GM12878 (cell line): ENCODE measurements around the gene DHX29. TPM values are rescaled to one million over a fixed set of nuclear protein-coding genes. Genes with fewer than 3 reads are reported as not detected.

ENCODE experiments used
- ATAC-seq: fragments of 200-7000 bp; cut with Tn5 transposase; 3 replicates; pipeline ENCODE4 v1.9.1; 2020; ENCODE audit warnings: mild to moderate bottlenecking, moderate library complexity
- BruUV-seq: library from RNA; stranded (reverse); fragments of 400-500 nt; replicated peaks from 2 replicates; lab custom pipeline; 2021; lab: Mats Ljungman, UMichigan
- CTCF ChIA-PET: fragments of 300-600 bp; sonication (Branson Sonifier 250); formaldehyde crosslinking; extraction: SDS; loops from one replicate; lab custom pipeline; 2021; ENCODE audit warnings: inconsistent platforms; lab: Yijun Ruan, JAX
- POLR2A ChIA-PET: fragments of 350-600 bp; formaldehyde crosslinking; extraction: SDS; loops from one replicate; lab custom pipeline; 2021; ENCODE audit warnings: inconsistent platforms; lab: Charles Lee
- RAD21 ChIA-PET: fragments of 300-600 bp; sonication (Branson Sonifier 250); formaldehyde crosslinking; loops from one replicate; lab custom pipeline; 2023; ENCODE audit warnings: antibody characterized with exemption; ENCODE audit not compliant: unreplicated experiment; lab: Charles Lee
- SMC1A ChIA-PET: fragments of 300-600 bp; sonication (Branson Sonifier 250); formaldehyde crosslinking; loops from one replicate; lab custom pipeline; 2023; ENCODE audit not compliant: unreplicated experiment, uncharacterized antibody; lab: Charles Lee
- DNase-seq: peaks from one replicate; pipeline ENCODE4 v3.0.0-alpha.2; 2011; ENCODE audit warnings: low read depth, low spot score
- FAIRE-seq: peaks from 3 replicates; lab custom pipeline; 2011; peaks lifted over from hg19 to GRCh38; lab: Jason Lieb, UNC
- H2AFZ ChIP-seq: 2 replicates; pipeline ENCODE4 v1.6.0; 2011; ENCODE audit warnings: low read depth, low read length, control low read depth; ENCODE audit not compliant: control insufficient read depth
- H3K27ac ChIP-seq: 2 replicates; pipeline ENCODE4 v1.5.1; 2011; ENCODE audit warnings: control low read depth; ENCODE audit not compliant: control insufficient read depth, insufficient read depth
- H3K27me3 ChIP-seq, 2 experiments: replicated peaks in 1 of 2; 2 replicates each; pipeline versions ENCODE4 v1.6.0 to v1.6.1; 2011; ENCODE audit warnings: low read length in 1 of 2; ENCODE audit not compliant: control insufficient read depth in 2 of 2, insufficient read depth in 2 of 2
- H3K36me3 ChIP-seq, 2 experiments: 2 replicates each; pipeline ENCODE4 v1.5.1; 2011; ENCODE audit warnings: low read length in 1 of 2; ENCODE audit not compliant: control insufficient read depth in 2 of 2, insufficient read depth in 2 of 2
- H3K4me1 ChIP-seq: 2 replicates; pipeline ENCODE4 v1.6.1; 2011; ENCODE audit warnings: mild to moderate bottlenecking, low read length, moderate library complexity, mixed read lengths; ENCODE audit not compliant: control insufficient read depth, insufficient read depth
- H3K4me2 ChIP-seq: 2 replicates; pipeline ENCODE4 v1.6.0; 2011; ENCODE audit warnings: control low read depth; ENCODE audit not compliant: control insufficient read depth, insufficient read depth
- H3K4me3 ChIP-seq: fragments of 200-600 bp; sonication (generic); 2 replicates; pipeline ENCODE4 v1.5.1; 2016
- H3K79me2 ChIP-seq: 2 replicates; pipeline ENCODE4 v1.6.0; 2011; ENCODE audit warnings: low read length; ENCODE audit not compliant: control insufficient read depth, insufficient read depth
- H3K9ac ChIP-seq: 2 replicates; pipeline ENCODE4 v1.8.0; 2011; ENCODE audit warnings: low read length, control low read depth, mixed read lengths; ENCODE audit not compliant: control insufficient read depth, insufficient read depth
- H3K9me3 ChIP-seq: replicated peaks from 3 replicates; pipeline ENCODE4 v1.5.1; 2011; ENCODE audit warnings: mild to moderate bottlenecking, low read length; ENCODE audit not compliant: control insufficient read depth, insufficient read depth
- H4K20me1 ChIP-seq: 2 replicates; pipeline ENCODE4 v1.6.0; 2011; ENCODE audit not compliant: control insufficient read depth, insufficient read depth
- ASH2L ChIP-seq: fragments of 300-600, 200-600 bp; sonication (generic); IDR thresholded peaks from 2 replicates; pipeline ENCODE4 v1.6.1; 2017; ENCODE audit warnings: low read depth, mild to moderate bottlenecking, borderline replicate concordance
- BCL11A ChIP-seq: IDR thresholded peaks from 2 replicates; pipeline ENCODE4 v1.6.1; 2011; ENCODE audit warnings: low read depth, low read length
- MEF2B ChIP-seq: fragments of 450-650 bp; IDR thresholded peaks from 2 replicates; pipeline ENCODE4 v1.6.1; 2018; ENCODE audit warnings: mild to moderate bottlenecking, moderate library complexity; ENCODE audit not compliant: partially characterized antibody, poor library complexity, severe bottlenecking
- MTA2 ChIP-seq: fragments of 450-650 bp; IDR thresholded peaks from 2 replicates; pipeline ENCODE4 v1.6.1; 2016; ENCODE audit warnings: low read depth, mild to moderate bottlenecking, moderate library complexity
- NR2C1 ChIP-seq: fragments of 450-650 bp; IDR thresholded peaks from 2 replicates; pipeline ENCODE4 v1.6.1; 2017; ENCODE audit warnings: antibody characterized with exemption, mild to moderate bottlenecking, moderate library complexity
- POLR2AphosphoS2 ChIP-seq: IDR thresholded peaks from 2 replicates; pipeline ENCODE4 v1.6.1; 2011; ENCODE audit warnings: low read depth, mild to moderate bottlenecking, low read length, improper control_type of control experiment, moderate library complexity
- ZBTB33 ChIP-seq: fragments of 450-650 bp; IDR thresholded peaks from 2 replicates; pipeline ENCODE4 v1.6.1; 2017; ENCODE audit warnings: mild to moderate bottlenecking
- WGBS: methylation state at CpG from one replicate; pipeline ENCODE4 v1.1.6; 2016; ENCODE audit warnings: low lambda C conversion rate; ENCODE audit not compliant: insufficient replicate concordance, insufficient coverage; ENCODE audit errors: missing lambda C conversion rate; 5-methylcytosine and 5-hydroxymethylcytosine counted together
- in situ Hi-C: fragments of 300-500 bp; cut with MboI; formaldehyde crosslinking; loops from 9 replicates; pipeline ENCODE4 v1.14.3; 2018; ENCODE audit warnings: mixed read lengths
- intact Hi-C: fragments of 100-400 bp; cut with micrococcal nuclease; formaldehyde crosslinking; loops from one replicate; pipeline ENCODE4 v1.14.2; 2022; ENCODE audit not compliant: unreplicated experiment
- polyA plus RNA-seq, 11 experiments: library from polyadenylated mRNA; depleted of rRNA in 4 of 11; unstranded in 6 of 11; stranded (reverse) in 5 of 11; fragments of >200 nt; fragmentation: Nextera tagmentation in 4 of 11; fragmentation: Illumina TruSeq in 1 of 11; extraction: Ambion mirVana in 4 of 11; extraction: Trizol in 1 of 11; gene quantifications; 1 replicate in 1 of 11; 2 replicates in 10 of 11; pipeline versions ENCODE4 v1.2.1 to v1.2.3, GENCODE V29; 2011 to 2016; ENCODE audit warnings: inconsistent platforms in 2 of 11, missing spikeins in 2 of 11, low read depth in 1 of 11
- total RNA-seq, 4 experiments: library from RNA; depleted of rRNA in 3 of 4; stranded (reverse); fragments of >200 nt in 3 of 4; fragmentation: Illumina TruSeq in 1 of 4; extraction: Trizol in 1 of 4; gene quantifications; 2 replicates each; pipeline versions ENCODE4 v1.2.1 to v1.2.3, GENCODE V29; 2013 to 2021
- TF ChIP-seq, protein P1 (sequence below): IDR thresholded peaks from 2 replicates; pipeline ENCODE4 v1.6.1; 2012; ENCODE audit warnings: low read depth, low read length, improper control_type of control experiment
- TF ChIP-seq, protein P2 (sequence below): fragments of 450-650 bp; IDR thresholded peaks from 2 replicates; pipeline ENCODE4 v1.6.1; 2014; ENCODE audit warnings: mild to moderate bottlenecking
- TF ChIP-seq, protein P3 (sequence below): IDR thresholded peaks from 2 replicates; pipeline ENCODE4 v1.6.1; 2011; ENCODE audit warnings: low read depth, mild to moderate bottlenecking, low read length, moderate library complexity, borderline replicate concordance; ENCODE audit errors: extremely low read depth

The DHX29 gene
- total and polyA plus RNA-seq, 10 of the 15 experiments (the other 5 are each of a cell fraction or from before 2014, with no cell fraction given) = 5.3 to 49.1 (median 17.2) TPM

DNA sequence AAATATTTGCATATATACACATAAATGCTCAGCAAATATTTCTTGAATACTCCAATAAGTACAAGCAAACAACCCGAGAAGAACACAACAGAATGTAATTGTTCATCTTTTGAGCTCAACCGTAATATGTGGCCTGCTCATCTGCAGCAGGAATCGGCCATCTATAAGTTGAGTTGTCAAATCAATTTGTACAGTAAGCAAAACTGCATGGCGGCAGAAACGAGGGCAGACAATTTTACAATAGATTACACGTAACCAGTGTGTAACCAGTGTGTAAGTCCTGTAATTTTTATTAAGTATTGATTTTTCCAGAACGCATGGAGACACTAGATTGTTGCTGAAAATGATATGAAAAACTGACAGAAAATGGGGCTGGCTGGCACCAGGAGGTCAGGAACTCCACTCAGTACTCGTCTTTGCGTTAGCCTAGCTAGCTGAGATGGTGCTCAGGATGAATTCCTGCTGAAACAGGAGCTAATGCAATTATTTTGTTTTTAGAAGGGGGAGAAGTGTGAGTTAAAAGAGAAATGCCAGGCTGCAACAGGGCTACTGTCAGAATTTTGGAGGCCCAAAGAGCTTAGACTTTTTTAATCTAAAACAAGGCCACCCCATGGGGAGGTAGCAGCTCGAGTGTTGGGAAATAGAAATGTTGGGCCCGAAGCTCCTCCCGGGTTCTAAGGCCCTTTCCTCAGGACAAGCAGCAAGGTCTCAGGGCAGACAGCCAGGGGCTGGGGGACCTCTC is 682 bp downstream of the DHX29 start:
- Histone ChIP-seq H3K9ac (peak overlapping the region; percentile 90), H2AFZ (peak overlapping the region; percentile 69), H4K20me1 (no peaks in the 10 kb centered on the region), H3K4me1 (no peaks in the 10 kb centered on the region), H3K4me3 (peak overlapping the region; percentile 85), H3K4me2 (peak overlapping the region; percentile 46), H3K9me3 (peaks cover 2% of the 10 kb centered on the region; the same call in 2 of the 3 replicates), H3K79me2 (peaks cover 80% of the 10 kb centered on the region), H3K27ac (peak overlapping the region; percentile 80), H3K36me3 (peaks cover 0 to 2% of the 10 kb centered on the region in 2 experiments; a peak in 1 of 4 replicates), H3K27me3 (no peaks in the 10 kb centered on the region)
- no peak for TF ChIP-seq MTA2
- TF ChIP-seq POLR2AphosphoS2 = no peak
- CTCF ChIA-PET = interaction anchor here (0.7 to 2.3 kb wide), 7 partner anchors 9 to 1929 kb away, joined by 3 to 8 read pairs (median 3); no protein-coding TSS in a partner anchor
- ATAC-seq (peak; percentile 7), FAIRE-seq (no peak), DNase-seq (no peak)
- SMC1A ChIA-PET = interaction anchor here (0.6 to 1.5 kb wide), 4 partner anchors 10 to 86 kb away, joined by 3 to 4 read pairs (median 4); no protein-coding TSS in a partner anchor
- TSS peak; percentile 66 for BruUV-seq
- in situ Hi-C loops (loop anchor here (25.0 kb wide), 1 partner anchor 1880 kb away; no protein-coding TSS in a partner anchor), intact Hi-C loops (loop anchor here (5.0 kb wide), 1 partner anchor 135 kb away; the partner anchor contains the start of gene CDC20B)
- POLR2A ChIA-PET = interaction anchor here (0.9 to 1.1 kb wide), 5 partner anchors 8 to 637 kb away, joined by 3 to 7 read pairs (median 3); no protein-coding TSS in a partner anchor
- 13% methylated on average over 12 of the region's 12 CpGs for WGBS
- RAD21 ChIA-PET = interaction anchor here (0.9 to 1.3 kb wide), 4 partner anchors 10 to 385 kb away, joined by 3 to 5 read pairs (median 4); no protein-coding TSS in a partner anchor

GRCh38 chr5:55305345-55305744 is 2.1 kb downstream of the DHX29 start:
- no peak for FAIRE-seq
- ChIA-PET POLR2A (interaction anchor here (0.9 to 1.1 kb wide), 2 partner anchors 12 to 19 kb away, joined by 3 read pairs; no protein-coding TSS in a partner anchor), RAD21 (interaction anchor here (1.3 kb wide), 1 partner anchor 387 kb away, joined by 3 read pairs; no protein-coding TSS in a partner anchor), CTCF (no interaction called here), SMC1A (interaction anchor here (0.6 to 1.2 kb wide), 2 partner anchors 15 to 20 kb away, joined by 3 read pairs; no protein-coding TSS in a partner anchor)
- Histone ChIP-seq H3K9ac (no peak overlapping the region), H3K36me3 (peaks cover 0 to 3% of the 10 kb centered on the region in 2 experiments; a peak in 1 of 4 replicates), H2AFZ (no peak overlapping the region), H3K27ac (no peak overlapping the region), H3K4me3 (peak overlapping the region; percentile 85), H3K4me1 (no peaks in the 10 kb centered on the region), H3K79me2 (peaks cover 69% of the 10 kb centered on the region), H3K27me3 (no peaks in the 10 kb centered on the region), H4K20me1 (no peaks in the 10 kb centered on the region), H3K4me2 (peak overlapping the region; percentile 46), H3K9me3 (peaks cover 8% of the 10 kb centered on the region)
- no peak for ATAC-seq
- DNase-seq = no peak
- no TSS peak for BruUV-seq
- in situ Hi-C loops (loop anchor here (25.0 kb wide), 1 partner anchor 1882 kb away; no protein-coding TSS in a partner anchor), intact Hi-C loops (loop anchor here (5.0 kb wide), 1 partner anchor 133 kb away; the partner anchor contains the start of gene CDC20B)
- 48% methylated on average over 4 of the region's 4 CpGs for WGBS
- TF ChIP-seq BCL11A (no peak), NR2C1 (no peak), MEF2B (no peak), ASH2L (no peak), ZBTB33 (no peak)
- TF ChIP-seq, protein P1, sequence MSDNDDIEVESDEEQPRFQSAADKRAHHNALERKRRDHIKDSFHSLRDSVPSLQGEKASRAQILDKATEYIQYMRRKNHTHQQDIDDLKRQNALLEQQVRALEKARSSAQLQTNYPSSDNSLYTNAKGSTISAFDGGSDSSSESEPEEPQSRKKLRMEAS = no peak
- TF ChIP-seq, protein P2, sequence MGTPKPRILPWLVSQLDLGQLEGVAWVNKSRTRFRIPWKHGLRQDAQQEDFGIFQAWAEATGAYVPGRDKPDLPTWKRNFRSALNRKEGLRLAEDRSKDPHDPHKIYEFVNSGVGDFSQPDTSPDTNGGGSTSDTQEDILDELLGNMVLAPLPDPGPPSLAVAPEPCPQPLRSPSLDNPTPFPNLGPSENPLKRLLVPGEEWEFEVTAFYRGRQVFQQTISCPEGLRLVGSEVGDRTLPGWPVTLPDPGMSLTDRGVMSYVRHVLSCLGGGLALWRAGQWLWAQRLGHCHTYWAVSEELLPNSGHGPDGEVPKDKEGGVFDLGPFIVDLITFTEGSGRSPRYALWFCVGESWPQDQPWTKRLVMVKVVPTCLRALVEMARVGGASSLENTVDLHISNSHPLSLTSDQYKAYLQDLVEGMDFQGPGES = no peak
- TF ChIP-seq, protein P3, sequence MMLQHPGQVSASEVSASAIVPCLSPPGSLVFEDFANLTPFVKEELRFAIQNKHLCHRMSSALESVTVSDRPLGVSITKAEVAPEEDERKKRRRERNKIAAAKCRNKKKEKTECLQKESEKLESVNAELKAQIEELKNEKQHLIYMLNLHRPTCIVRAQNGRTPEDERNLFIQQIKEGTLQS = no peak
